ENCODE results near the gene NEURL1.

NEURL1 gene

GRCh38 chr10:103595933-103596726 is 102.6 kb downstream of the NEURL1 start:
- no peak for TF ChIP-seq MAX (IDR thresholded peaks at IDR 0.05; ENCODE audit: low read depth, low read length)
- peak; percentile 42 for DNase-seq (ENCODE audit: low read depth)
- no peak overlapping the region for H3K4me3 ChIP-seq (ENCODE audit: low read depth, low read length)

GRCh38 chr10:103597003-103597402 is 103.5 kb downstream of the NEURL1 start:
- TF ChIP-seq MYC (IDR thresholded peaks at IDR 0.05; ENCODE audit: low read depth, low read length) (no peak), MAX (IDR thresholded peaks at IDR 0.05; ENCODE audit: low read depth, low read length) (no peak), POLR2A (IDR thresholded peaks at IDR 0.05; ENCODE audit: extremely low read depth, insufficient read length) (no peak)
- TF ChIP-seq, protein P1, sequence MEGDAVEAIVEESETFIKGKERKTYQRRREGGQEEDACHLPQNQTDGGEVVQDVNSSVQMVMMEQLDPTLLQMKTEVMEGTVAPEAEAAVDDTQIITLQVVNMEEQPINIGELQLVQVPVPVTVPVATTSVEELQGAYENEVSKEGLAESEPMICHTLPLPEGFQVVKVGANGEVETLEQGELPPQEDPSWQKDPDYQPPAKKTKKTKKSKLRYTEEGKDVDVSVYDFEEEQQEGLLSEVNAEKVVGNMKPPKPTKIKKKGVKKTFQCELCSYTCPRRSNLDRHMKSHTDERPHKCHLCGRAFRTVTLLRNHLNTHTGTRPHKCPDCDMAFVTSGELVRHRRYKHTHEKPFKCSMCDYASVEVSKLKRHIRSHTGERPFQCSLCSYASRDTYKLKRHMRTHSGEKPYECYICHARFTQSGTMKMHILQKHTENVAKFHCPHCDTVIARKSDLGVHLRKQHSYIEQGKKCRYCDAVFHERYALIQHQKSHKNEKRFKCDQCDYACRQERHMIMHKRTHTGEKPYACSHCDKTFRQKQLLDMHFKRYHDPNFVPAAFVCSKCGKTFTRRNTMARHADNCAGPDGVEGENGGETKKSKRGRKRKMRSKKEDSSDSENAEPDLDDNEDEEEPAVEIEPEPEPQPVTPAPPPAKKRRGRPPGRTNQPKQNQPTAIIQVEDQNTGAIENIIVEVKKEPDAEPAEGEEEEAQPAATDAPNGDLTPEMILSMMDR (IDR thresholded peaks at IDR 0.05; ENCODE audit: low read depth, low read length): no peak
- no peak overlapping the region for H3K4me3 ChIP-seq (ENCODE audit: low read depth, low read length)
- DNase-seq (ENCODE audit: low read depth): no peak

GRCh38 chr10:103598654-103599115 is 105.2 kb downstream of the NEURL1 start:
- peak; percentile 74 for DNase-seq (ENCODE audit: low read depth)
- TF ChIP-seq, protein P1 (IDR thresholded peaks at IDR 0.05; ENCODE audit: low read depth, low read length): peak; percentile 67
- TF ChIP-seq MYC (IDR thresholded peaks at IDR 0.05; ENCODE audit: low read depth, low read length) (no peak), POLR2A (IDR thresholded peaks at IDR 0.05; ENCODE audit: extremely low read depth, insufficient read length) (no peak), MAX (IDR thresholded peaks at IDR 0.05; ENCODE audit: low read depth, low read length) (peak; percentile 37; the same call in 1 of the 2 replicates)
- H3K4me3 ChIP-seq (ENCODE audit: low read depth, low read length): no peak overlapping the region

GRCh38 chr10:103599211-103599610 is 105.7 kb downstream of the NEURL1 start:
- TF ChIP-seq POLR2A (IDR thresholded peaks at IDR 0.05; ENCODE audit: extremely low read depth, insufficient read length): no peak
- TF ChIP-seq, protein P1 (IDR thresholded peaks at IDR 0.05; ENCODE audit: low read depth, low read length): no peak
- TF ChIP-seq MAX (IDR thresholded peaks at IDR 0.05; ENCODE audit: low read depth, low read length): no peak
- TF ChIP-seq MYC (IDR thresholded peaks at IDR 0.05; ENCODE audit: low read depth, low read length): no peak
- no peak overlapping the region for H3K4me3 ChIP-seq (ENCODE audit: low read depth, low read length)
- DNase-seq (ENCODE audit: low read depth): no peak

DNA sequence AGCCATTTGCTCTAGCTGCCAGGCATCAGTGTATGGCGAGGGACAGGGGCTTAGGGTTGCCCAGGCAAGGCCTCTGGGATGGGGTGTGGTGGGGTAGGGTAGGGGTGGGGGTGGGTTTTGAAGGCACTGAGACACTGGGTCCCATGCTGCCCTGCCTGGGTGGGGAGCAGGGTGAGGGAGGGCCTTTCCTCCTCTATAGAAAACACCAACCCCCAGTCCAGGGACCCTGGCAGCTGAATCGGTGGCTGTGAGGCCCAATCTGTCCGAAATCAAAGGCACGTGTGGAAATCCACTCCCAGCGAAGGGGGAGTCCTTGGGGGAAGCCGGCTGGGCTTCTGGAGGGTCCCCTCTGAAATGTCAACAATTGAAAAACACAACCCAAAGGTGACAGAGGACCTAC is 106.4 kb downstream of the NEURL1 start:
- no peak overlapping the region for H3K4me3 ChIP-seq (ENCODE audit: low read depth, low read length)
- DNase-seq (ENCODE audit: low read depth): no peak
- TF ChIP-seq, protein P1 (IDR thresholded peaks at IDR 0.05; ENCODE audit: low read depth, low read length): no peak
- no peak for TF ChIP-seq POLR2A (IDR thresholded peaks at IDR 0.05; ENCODE audit: extremely low read depth, insufficient read length)
- TF ChIP-seq MAX (IDR thresholded peaks at IDR 0.05; ENCODE audit: low read depth, low read length): no peak
- no peak for TF ChIP-seq MYC (IDR thresholded peaks at IDR 0.05; ENCODE audit: low read depth, low read length)

GRCh38 chr10:103600325-103600724 is 106.8 kb downstream of the NEURL1 start:
- no peak for DNase-seq (ENCODE audit: low read depth)
- no peak overlapping the region for H3K4me3 ChIP-seq (ENCODE audit: low read depth, low read length)
- TF ChIP-seq MYC (IDR thresholded peaks at IDR 0.05; ENCODE audit: low read depth, low read length) (no peak), POLR2A (IDR thresholded peaks at IDR 0.05; ENCODE audit: extremely low read depth, insufficient read length) (no peak), MAX (IDR thresholded peaks at IDR 0.05; ENCODE audit: low read depth, low read length) (no peak)
- TF ChIP-seq, protein P1 (IDR thresholded peaks at IDR 0.05; ENCODE audit: low read depth, low read length): no peak

All from NB4 (cell line).